GM19025 (cell line): Measurements from ENCODE around the gene TARS3.
"Not testable (repeated sequence)": the region's sequence is repeated elsewhere in the genome, so short reads cannot be mapped to it uniquely, and the experiment has no call there.

Experiments used
- ATAC-seq: cut with Tn5 transposase; IDR thresholded peaks from one replicate; pipeline ENCODE4 v1.9.1; 2021; ENCODE audit warnings: mild to moderate bottlenecking, low read depth, moderate library complexity; ENCODE audit not compliant: unreplicated experiment

The TARS3 gene

DNA sequence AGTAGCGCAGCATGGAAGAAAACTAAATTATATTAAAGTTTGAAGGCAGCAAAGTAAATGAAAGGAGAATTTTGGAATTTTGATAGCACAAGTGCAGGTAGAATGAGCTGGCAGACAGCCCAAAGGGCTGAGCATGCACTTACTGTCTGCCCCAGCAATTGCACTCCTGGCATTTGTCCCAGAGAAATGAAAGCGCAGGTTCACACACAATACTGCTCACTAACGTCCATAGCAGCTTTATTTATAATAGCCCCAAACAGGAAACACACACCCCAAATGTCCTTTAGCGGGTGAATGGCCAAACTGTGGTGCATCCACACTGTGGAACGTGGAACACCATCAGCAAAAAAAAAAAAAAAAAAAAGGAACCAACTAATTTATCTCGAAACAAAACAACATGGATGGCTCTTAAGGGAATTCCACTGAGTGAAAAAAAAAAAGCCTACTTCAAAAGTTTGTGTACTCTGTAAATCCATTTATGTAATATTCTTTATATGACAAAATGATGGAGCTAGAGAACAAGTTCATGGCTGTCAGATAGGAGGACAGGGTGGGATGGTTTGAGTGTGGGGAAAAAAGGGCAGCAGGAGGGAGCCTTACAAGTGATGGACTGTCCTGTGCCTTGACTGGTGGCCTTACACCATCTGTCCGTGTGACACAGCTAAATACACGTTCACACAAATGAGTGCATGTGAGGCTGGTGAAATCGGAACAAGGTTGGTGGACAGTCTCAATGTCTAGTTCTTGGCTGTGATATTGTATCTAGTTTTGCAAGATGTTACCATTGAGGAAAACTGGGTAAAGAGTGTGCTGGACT lies 66.1 kb downstream of the TARS3 start:
- no peak for ATAC-seq

DNA sequence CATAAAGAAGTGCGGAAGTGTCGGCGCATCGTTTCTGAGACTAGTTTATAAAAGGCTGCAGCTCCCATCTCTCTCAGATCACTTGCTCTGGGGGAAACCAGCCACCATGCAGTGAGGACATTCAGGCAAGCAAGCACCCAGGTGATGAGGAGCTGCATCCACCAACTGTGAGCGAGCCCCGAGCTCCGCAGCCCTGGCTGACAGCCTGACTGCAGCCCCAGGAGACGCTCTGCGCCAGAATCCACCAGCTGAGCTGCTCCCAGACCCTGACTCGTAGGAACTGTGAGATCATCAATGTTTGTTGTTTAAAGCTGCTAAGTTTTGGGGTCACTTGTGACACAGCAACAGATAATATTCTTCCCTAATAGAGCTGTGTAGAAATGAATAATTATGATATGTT lies 67.1 kb downstream of the TARS3 start:
- ATAC-seq = no peak

- not testable (repeated sequence) for ATAC-seq
Observed at GRCh38 chr15:101654624-101655337, 69.5 kb downstream of the TARS3 start.

GRCh38 chr15:101654171-101654570 lies 70.1 kb downstream of the TARS3 start:
- no peak for ATAC-seq

GRCh38 chr15:101652786-101653430 lies 71.4 kb downstream of the TARS3 start:
- ATAC-seq = no peak

DNA sequence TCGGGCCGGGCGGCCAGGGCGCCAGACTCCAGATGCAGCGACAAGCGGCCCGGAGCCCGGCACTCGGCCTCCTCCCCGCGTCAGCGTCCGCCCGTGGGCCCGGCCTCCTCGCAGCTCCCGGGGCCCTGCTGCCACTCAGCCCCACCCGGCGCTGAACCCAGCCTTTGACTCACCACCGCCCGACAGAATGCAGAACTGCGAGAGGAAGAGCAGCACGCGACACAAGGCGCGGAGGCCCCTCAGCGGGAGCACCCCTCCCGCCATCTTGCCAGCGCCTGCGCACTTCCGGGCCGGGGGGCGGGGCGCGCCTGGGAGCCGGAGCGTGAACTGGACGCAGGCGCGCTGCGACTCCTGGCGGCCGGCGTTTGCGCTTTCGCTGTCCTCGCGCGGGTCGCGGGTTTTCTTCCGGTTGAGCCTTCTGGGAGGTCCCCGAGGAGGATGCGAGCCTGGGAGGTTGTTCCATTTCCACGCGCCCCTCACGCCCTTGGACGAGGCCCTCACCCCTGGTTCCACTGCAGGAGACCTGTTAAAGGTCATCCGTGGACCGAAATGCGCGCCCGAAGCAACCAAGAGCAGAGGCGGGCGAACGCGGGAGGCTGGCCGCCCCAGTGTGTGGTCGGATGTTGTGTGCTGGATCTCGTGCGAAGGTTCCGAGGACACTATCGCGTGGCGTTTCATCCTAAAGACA lies 72.0 kb downstream of the TARS3 start, which contains the start of gene TM2D3:
Gene TM2D3 (minus strand): TSS at position 284 of the 688 bp plus-strand sequence. CDS start 20 bp downstream, at position 264.
- ATAC-seq = peak; percentile 90

DNA sequence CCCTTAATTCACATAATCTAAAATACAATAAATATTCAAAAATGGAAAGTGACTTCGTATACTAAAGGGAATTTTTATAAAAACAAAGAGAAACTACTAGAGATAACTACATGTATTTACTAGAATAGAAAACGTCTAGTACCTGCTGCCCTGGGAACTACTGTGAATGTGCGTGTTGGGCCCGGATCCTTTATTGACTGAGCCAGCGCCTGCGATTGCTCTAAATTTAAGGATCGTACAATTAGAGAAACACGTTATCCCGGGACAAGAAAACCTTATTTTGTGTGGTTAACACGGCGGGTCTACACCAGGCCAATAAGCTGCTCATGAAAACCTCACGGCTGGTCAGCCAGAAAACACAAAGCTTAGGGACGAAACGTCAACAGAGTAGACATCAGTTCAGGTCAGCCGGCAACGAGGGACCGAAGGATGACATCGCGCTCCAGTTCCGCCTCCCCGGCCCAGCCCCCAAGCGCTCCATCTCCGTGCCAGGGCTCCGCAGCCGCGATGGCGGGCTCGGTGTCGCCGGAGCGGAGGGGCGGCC lies 72.6 kb downstream of the TARS3 start:
- peak; percentile 39 for ATAC-seq

- ATAC-seq = no peak
Observed at GRCh38 chr15:101650145-101650544, 74.1 kb downstream of the TARS3 start.

DNA sequence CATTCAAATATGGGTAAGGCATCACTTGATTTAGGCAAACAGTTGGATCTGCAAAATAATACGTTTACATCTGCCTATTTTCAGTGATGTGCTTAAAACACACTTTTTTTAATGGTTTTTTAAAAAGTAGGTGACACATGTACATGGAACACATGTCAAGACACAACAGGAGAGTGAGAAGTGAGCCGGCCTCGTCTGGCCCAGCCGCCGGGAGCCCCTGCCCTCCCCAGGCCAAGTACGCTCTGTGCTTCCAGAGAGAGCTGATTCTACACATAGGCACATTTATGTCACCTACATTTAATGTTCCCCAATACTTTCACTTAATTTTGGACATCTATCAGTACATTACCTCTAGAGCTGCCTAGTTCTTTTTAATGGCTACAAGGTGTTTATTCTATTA lies 75.9 kb downstream of the TARS3 start:
- ATAC-seq = no peak

- no peak for ATAC-seq
Observed at GRCh38 chr15:101647251-101647650, 77.0 kb downstream of the TARS3 start.

DNA sequence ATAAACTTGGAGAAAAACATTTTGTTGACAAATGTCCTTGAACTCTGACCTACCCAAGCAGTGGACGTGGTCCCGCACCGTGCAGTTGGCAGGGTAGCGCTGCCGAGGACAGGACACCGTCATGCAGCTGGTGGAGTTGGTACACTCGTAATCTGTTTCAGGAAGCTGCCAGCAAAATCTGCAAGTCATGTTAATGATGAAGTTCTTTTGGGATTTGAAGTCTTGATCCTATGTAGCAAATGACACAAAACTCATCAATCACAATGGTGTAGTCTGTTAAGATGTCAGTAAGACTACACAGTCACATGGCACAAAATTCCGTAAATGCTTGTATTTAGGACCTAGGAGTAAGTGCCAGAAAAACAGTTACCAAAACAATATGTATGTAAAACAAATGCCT lies 77.6 kb downstream of the TARS3 start:
- ATAC-seq = no peak

DNA sequence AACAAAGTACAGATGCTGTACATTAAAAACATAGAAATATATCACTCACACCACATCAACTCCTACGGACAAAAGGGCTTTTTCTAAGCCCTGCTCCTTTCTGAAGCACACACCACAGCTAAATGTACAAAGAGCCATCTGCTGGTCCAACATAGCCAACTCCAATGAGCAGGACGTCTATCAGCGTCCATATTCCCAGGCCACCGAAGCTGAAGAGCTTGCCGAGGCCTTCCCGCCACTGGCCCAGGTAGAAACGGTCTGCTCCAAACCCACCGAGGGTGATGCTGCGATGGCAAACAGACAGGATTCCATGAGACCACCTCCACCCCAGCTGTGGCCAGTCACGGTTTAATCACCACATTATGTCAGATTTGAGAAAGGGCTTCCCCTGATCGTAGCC lies 81.9 kb downstream of the TARS3 start:
- no peak for ATAC-seq

GRCh38 chr15:101641894-101642293 lies 82.4 kb downstream of the TARS3 start:
- ATAC-seq = no peak

GRCh38 chr15:101641129-101641764 lies 83.0 kb downstream of the TARS3 start:
- ATAC-seq = no peak

DNA sequence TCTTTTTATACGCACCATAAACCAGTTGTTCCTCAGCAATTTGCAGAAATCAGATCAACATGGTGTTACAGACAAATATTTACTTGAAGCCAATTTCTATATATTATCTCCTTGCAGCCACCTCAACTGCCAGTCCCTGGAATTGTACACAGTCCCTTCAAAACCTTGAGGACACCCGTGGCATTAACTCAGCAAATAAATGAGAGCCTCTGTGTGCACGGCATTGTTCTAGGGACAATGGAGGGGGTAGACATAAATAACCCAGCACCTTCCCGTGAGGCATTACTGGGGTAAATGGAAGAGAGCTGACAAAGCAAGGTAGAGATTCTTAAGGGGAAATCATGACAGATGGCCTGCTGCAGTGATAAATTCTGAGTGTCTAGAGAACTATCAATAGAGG lies 84.6 kb downstream of the TARS3 start:
- ATAC-seq = no peak

GRCh38 chr15:101637919-101638318 lies 86.4 kb downstream of the TARS3 start:
- no peak for ATAC-seq

GRCh38 chr15:101637516-101637915 lies 86.8 kb downstream of the TARS3 start:
- ATAC-seq = no peak

DNA sequence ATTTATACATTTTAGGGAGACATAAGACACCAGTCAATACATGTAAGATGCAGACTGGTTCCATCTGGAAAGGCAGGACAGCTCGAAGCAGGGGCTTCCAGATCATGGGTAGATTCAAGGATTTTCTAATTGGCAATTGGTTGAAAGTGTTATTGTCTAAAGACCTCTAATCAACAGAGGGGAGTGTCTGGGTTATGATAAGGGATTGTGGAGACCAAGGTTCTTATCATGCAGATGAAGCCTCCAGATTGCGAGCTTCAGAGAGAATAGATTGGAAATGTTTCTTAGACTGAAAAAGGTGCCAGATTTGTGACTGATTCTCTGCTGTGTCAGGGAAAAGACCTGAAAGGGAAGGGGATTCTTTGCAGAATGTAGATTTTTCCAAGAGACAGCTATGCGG lies 87.2 kb downstream of the TARS3 start:
- ATAC-seq = no peak

DNA sequence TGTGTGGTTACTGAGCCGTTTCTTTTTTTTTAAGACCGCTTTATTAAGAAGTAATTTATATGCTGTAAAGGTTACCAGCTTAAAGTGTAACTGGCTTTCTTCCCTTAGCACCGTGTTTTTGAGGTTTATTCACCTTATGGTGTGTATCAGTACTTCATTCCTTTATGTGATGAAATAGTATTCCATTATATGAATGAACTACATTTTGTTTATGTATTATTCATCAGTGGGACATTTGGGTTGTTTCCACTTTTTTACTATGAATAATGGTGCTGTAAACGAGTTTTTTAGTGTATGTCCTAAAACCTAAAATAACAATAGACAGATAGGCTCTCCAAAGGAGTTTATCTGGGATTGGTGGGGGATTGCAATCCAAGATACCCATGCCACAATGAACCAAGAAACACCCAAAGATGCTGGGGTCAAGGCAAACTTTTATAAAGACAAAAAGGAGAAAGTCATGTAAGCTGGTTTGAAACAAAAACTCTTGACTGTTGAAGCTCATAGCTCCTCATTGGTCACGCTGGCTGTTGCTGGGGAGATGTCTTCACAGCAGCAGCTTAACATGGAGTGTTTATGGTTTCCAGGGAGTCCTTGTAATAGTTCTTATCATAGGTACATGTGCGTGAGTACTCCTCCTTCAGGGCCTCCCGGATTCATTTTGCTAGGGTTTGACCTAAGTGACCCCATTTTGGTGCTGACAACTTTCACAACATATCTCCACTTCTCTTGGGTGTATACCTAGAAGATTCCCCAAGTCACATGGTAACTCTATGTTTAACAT lies 88.1 kb downstream of the TARS3 start:
- no peak for ATAC-seq
